Measurements from ENCODE around the gene CEP57L1. TPM values are rescaled to one million over a fixed set of nuclear protein-coding genes. Genes with fewer than 3 reads are reported as not detected.

The CEP57L1 gene
- total RNA-seq, 1 donor from 2014 or later, result 17.5 TPM

- Mint-ChIP-seq H3K9me3 (ENCODE audit: unreplicated experiment) (no peaks in the 10 kb centered on the region), H3K27me3 (ENCODE audit: low read depth, unreplicated experiment) (no peaks in the 10 kb centered on the region), H3K36me3 (ENCODE audit: low read depth, unreplicated experiment) (no peaks in the 10 kb centered on the region), H3K27ac (ENCODE audit: unreplicated experiment) (no peak overlapping the region), H3K4me3 (ENCODE audit: unreplicated experiment) (no peak overlapping the region), H3K4me1 (ENCODE audit: low read depth, unreplicated experiment) (peaks cover 7% of the 10 kb centered on the region)
- no peaks in the 10 kb centered on the region for H3K36me3 ChIP-seq (ENCODE audit: insufficient read depth, low read length)
- no peak overlapping the region for H2AFZ ChIP-seq (ENCODE audit: low read depth, low read length)
- H3K79me2 ChIP-seq (ENCODE audit: insufficient read depth, low read length), result peaks cover 55% of the 10 kb centered on the region
- H3K4me3 ChIP-seq (ENCODE audit: insufficient read depth, low read depth, low read length), result no peak overlapping the region
- FAIRE-seq (no peak), DNase-seq (ENCODE audit: low read depth) (no peak)
- peaks cover 8% of the 10 kb centered on the region for H4K20me1 ChIP-seq (ENCODE audit: insufficient read depth, low read length)
- H3K9me3 ChIP-seq (ENCODE audit: insufficient read depth, low read depth, low read length), result no peaks in the 10 kb centered on the region
- H3K4me2 ChIP-seq (ENCODE audit: low read length), result no peak overlapping the region
- H3K27me3 ChIP-seq (ENCODE audit: insufficient read depth, low read length), result no peaks in the 10 kb centered on the region
- TF ChIP-seq CTCF (IDR thresholded peaks at IDR 0.05; ENCODE audit: insufficient read depth, low read depth, low read length), result no peak
- TF ChIP-seq EZH2 (IDR thresholded peaks at IDR 0.05; ENCODE audit: insufficient read depth, low read length), result no peak
- H3K9ac ChIP-seq (ENCODE audit: low read length), result no peak overlapping the region
- H3K27ac ChIP-seq (ENCODE audit: low read depth, low read length), result no peak overlapping the region
- H3K4me1 ChIP-seq (ENCODE audit: insufficient read depth, low read length), result no peaks in the 10 kb centered on the region
Measured at GRCh38 chr6:109117346-109118035, 22.2 kb downstream of the CEP57L1 start.

DNA sequence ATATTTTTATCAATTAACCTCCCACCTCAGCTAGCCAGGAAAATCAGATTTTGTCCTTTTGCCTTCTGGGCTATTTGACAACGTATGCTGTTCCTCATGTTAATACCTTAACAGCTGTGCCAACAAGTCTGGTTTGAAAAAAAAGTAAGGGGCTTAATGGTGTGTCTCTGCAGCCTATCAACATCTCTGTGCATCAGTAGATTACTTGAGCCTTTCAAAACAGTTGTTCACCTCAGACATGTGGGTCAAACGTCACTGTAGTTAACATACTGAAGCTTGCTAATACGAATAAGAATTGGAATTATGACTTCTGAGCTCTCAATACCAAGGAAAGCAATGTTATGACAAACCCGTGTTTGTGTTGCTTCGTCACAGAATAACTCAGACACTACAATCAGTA, 23.0 kb downstream of the CEP57L1 start:
- Mint-ChIP-seq H3K27me3 (ENCODE audit: low read depth, unreplicated experiment) (no peaks in the 10 kb centered on the region), H3K9me3 (ENCODE audit: unreplicated experiment) (no peaks in the 10 kb centered on the region), H3K4me1 (ENCODE audit: low read depth, unreplicated experiment) (peaks cover 5% of the 10 kb centered on the region), H3K27ac (ENCODE audit: unreplicated experiment) (no peak overlapping the region), H3K4me3 (ENCODE audit: unreplicated experiment) (no peak overlapping the region), H3K36me3 (ENCODE audit: low read depth, unreplicated experiment) (no peaks in the 10 kb centered on the region)
- H3K4me1 ChIP-seq (ENCODE audit: insufficient read depth, low read length), result no peaks in the 10 kb centered on the region
- no peaks in the 10 kb centered on the region for H3K27me3 ChIP-seq (ENCODE audit: insufficient read depth, low read length)
- FAIRE-seq, result no peak
- no peaks in the 10 kb centered on the region for H3K9me3 ChIP-seq (ENCODE audit: insufficient read depth, low read depth, low read length)
- TF ChIP-seq CTCF (IDR thresholded peaks at IDR 0.05; ENCODE audit: insufficient read depth, low read depth, low read length) (no peak), EZH2 (IDR thresholded peaks at IDR 0.05; ENCODE audit: insufficient read depth, low read length) (no peak)
- H3K9ac ChIP-seq (ENCODE audit: low read length), result no peak overlapping the region
- DNase-seq (ENCODE audit: low read depth), result no peak
- no peak overlapping the region for H3K4me2 ChIP-seq (ENCODE audit: low read length)
- H4K20me1 ChIP-seq (ENCODE audit: insufficient read depth, low read length), result peaks cover 8% of the 10 kb centered on the region
- peaks cover 61% of the 10 kb centered on the region for H3K79me2 ChIP-seq (ENCODE audit: insufficient read depth, low read length)
- no peaks in the 10 kb centered on the region for H3K36me3 ChIP-seq (ENCODE audit: insufficient read depth, low read length)
- H2AFZ ChIP-seq (ENCODE audit: low read depth, low read length), result no peak overlapping the region
- no peak overlapping the region for H3K4me3 ChIP-seq (ENCODE audit: insufficient read depth, low read depth, low read length)
- H3K27ac ChIP-seq (ENCODE audit: low read depth, low read length), result no peak overlapping the region

DNA sequence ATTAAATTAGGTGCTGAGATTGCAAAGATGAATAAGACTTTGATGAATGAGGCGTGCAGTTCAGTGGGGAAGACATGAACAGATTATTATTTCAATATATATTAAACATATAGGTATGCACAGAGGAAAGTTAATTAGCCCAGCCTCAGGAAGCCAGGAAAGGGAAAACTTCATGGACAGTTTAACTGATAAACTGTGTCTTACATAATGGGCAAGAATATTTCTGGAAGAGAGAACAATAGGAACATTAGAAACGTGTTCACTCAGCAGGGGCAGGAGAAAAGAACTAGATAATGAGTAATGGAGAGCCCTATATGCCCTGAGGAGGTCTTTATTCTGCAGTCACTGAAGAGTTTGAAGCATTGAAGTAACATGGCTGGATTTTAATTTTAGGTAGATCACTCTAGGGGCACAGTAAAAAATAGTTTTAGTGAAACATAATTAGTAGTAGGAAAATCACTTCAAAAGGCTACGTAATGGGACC, 23.6 kb downstream of the CEP57L1 start:
- no peak for TF ChIP-seq EZH2 (IDR thresholded peaks at IDR 0.05; ENCODE audit: insufficient read depth, low read length)
- Histone ChIP-seq H3K9me3 (ENCODE audit: insufficient read depth, low read depth, low read length) (no peaks in the 10 kb centered on the region), H3K4me3 (ENCODE audit: insufficient read depth, low read depth, low read length) (no peak overlapping the region), H3K27me3 (ENCODE audit: insufficient read depth, low read length) (no peaks in the 10 kb centered on the region), H3K9ac (ENCODE audit: low read length) (no peak overlapping the region), H3K79me2 (ENCODE audit: insufficient read depth, low read length) (peaks cover 61% of the 10 kb centered on the region), H2AFZ (ENCODE audit: low read depth, low read length) (no peak overlapping the region), H3K4me1 (ENCODE audit: insufficient read depth, low read length) (no peaks in the 10 kb centered on the region), H3K36me3 (ENCODE audit: insufficient read depth, low read length) (no peaks in the 10 kb centered on the region), H3K4me2 (ENCODE audit: low read length) (no peak overlapping the region), H3K27ac (ENCODE audit: low read depth, low read length) (no peak overlapping the region), H4K20me1 (ENCODE audit: insufficient read depth, low read length) (peaks cover 9% of the 10 kb centered on the region)
- DNase-seq (ENCODE audit: low read depth), result no peak
- H3K36me3 Mint-ChIP-seq (ENCODE audit: low read depth, unreplicated experiment), result no peaks in the 10 kb centered on the region
- H3K9me3 Mint-ChIP-seq (ENCODE audit: unreplicated experiment), result no peaks in the 10 kb centered on the region
- H3K27me3 Mint-ChIP-seq (ENCODE audit: low read depth, unreplicated experiment), result no peaks in the 10 kb centered on the region
- H3K4me1 Mint-ChIP-seq (ENCODE audit: low read depth, unreplicated experiment), result peaks cover 5% of the 10 kb centered on the region
- no peak overlapping the region for H3K27ac Mint-ChIP-seq (ENCODE audit: unreplicated experiment)
- no peak for FAIRE-seq
- no peak overlapping the region for H3K4me3 Mint-ChIP-seq (ENCODE audit: unreplicated experiment)
